ENCODE data around the gene CPS1.

The CPS1 gene

DNA sequence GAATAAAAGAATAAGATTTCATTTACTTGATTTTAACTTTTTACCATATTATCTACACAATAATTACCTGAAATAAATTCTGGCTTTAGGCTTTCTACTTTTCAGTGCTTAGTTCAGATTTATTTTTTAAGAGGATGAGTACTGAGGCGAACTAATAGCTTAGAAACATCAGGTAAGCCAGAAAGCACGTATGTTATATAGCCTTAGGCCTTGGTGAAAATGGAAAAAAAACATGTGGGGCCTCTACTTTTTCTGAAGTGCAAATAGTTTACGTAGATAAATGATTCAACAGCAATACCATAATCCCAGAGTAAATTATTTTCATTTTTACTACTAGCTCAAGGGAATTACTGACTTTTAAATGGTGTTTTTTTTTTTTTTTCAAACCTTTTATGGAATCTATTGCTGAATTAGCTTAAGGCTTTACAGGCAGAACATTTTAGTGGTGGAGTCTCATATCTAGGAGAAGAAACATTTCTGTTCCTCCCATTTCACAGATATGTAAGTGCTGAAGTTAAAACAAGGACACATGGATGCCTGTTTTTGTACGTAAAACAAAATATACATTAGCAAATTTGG lies 6.2 kb downstream of the CPS1 start:
- no peak overlapping the region for H3K4me3 ChIP-seq (ENCODE audit: control insufficient read depth, low read depth, low read length)
- DNase-seq (ENCODE audit: low read depth) = no peak
- TF ChIP-seq, protein P1, sequence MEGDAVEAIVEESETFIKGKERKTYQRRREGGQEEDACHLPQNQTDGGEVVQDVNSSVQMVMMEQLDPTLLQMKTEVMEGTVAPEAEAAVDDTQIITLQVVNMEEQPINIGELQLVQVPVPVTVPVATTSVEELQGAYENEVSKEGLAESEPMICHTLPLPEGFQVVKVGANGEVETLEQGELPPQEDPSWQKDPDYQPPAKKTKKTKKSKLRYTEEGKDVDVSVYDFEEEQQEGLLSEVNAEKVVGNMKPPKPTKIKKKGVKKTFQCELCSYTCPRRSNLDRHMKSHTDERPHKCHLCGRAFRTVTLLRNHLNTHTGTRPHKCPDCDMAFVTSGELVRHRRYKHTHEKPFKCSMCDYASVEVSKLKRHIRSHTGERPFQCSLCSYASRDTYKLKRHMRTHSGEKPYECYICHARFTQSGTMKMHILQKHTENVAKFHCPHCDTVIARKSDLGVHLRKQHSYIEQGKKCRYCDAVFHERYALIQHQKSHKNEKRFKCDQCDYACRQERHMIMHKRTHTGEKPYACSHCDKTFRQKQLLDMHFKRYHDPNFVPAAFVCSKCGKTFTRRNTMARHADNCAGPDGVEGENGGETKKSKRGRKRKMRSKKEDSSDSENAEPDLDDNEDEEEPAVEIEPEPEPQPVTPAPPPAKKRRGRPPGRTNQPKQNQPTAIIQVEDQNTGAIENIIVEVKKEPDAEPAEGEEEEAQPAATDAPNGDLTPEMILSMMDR (conservative IDR thresholded peaks at IDR 0.05; ENCODE audit: control insufficient read depth, insufficient read depth, low read depth, low read length) = no peak

DNA sequence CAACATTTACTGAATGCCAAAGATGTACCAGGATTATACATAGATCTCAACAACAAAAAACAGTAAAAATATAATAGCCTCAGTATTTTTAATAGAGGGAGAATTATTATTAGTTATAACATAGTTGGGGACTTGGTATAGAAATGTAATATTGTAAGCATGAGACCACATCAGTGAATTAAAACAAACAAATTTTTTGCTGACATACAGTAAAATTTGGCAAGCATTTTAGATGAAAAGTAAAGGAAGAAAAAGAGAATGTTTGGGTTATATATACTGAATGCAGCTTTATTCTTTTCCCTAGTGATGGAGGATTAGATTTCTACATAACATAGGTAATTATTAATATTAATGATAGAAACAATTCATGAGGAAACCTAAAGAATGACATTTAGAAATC lies 10.9 kb downstream of the CPS1 start:
- TF ChIP-seq, protein P1 (conservative IDR thresholded peaks at IDR 0.05; ENCODE audit: control insufficient read depth, insufficient read depth, low read depth, low read length) = no peak
- no peak for DNase-seq (ENCODE audit: low read depth)
- H3K4me3 ChIP-seq (ENCODE audit: control insufficient read depth, low read depth, low read length) = no peak overlapping the region

DNA sequence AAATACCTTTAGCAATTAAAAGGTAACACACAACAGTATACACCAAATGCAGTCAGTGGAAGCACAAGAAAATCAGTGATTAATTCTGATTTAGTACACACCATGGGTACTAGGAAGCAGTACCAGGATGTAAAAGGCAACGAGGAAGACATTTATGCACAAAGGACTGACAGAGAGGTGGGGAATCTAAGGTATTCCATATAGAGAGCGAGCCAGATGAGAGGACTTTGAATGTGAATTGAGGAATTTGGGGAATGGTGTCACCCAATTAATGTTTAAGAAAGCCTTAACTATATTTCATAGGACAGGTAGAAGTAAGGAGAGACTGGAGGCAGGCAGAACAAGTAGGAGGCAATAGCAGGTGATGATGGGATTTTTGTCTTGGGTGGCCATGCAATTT lies 11.7 kb downstream of the CPS1 start:
- no peak for DNase-seq (ENCODE audit: low read depth)
- H3K4me3 ChIP-seq (ENCODE audit: control insufficient read depth, low read depth, low read length) = no peak overlapping the region
- TF ChIP-seq, protein P1 (conservative IDR thresholded peaks at IDR 0.05; ENCODE audit: control insufficient read depth, insufficient read depth, low read depth, low read length) = no peak

DNA sequence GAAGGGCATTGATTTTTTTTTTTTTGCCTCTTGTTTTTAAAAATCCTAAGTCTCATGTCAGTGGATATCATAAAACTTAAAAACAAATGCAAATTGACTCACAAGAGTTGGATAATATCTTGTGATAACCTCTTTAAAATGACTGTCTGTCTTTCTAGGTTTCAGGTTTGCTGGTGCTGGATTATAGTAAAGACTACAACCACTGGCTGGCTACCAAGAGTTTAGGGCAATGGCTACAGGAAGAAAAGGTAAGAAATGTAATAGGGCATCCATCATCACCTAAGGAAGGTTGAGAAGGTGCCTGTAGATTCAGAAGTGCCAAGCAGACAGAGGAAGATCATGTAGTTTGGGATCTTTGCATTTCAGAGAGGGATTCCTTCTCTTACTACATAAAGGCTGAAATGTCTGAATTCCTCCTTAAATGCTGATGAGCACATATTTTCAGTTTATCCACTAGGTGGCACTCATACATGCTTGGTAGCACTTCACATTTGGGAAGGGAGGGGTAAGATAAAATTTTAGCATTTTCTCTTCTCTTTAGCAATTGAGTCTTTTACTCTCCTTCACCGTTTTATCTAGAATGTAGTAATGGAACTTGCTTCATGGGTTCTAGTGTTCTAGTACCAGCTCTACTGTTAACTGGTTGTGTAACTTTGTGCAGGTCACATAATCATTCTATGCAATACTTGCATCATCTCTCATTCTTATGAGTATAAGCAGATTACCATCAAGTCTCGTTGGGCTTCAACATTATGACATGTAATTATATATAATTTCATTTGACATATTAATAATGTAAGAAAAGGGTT lies 21.1 kb downstream of the CPS1 start:
- TF ChIP-seq, protein P1 (conservative IDR thresholded peaks at IDR 0.05; ENCODE audit: control insufficient read depth, insufficient read depth, low read depth, low read length) = peak; percentile 80
- H3K4me3 ChIP-seq (ENCODE audit: control insufficient read depth, low read depth, low read length) = no peak overlapping the region
- peak; percentile 63 for DNase-seq (ENCODE audit: low read depth)

DNA sequence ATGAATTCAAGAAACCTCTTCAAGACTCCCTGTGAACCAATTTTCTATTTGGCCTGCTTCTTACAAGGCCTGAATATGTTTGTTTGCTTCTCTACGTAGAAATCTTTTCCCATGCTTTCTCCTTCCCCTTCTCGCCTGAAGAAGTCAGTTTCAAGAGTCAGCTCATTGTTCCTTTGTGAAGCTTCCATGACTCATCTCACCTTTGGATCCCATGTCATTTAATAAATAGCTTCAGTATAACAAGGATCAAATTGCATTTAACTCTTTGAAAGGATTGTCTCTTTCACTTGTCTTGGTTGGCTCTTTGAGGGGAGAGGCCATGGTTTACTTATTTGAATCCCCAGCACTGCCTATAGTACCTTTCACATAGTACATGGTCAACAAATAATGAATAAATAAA lies 28.4 kb downstream of the CPS1 start:
- no peak overlapping the region for H3K4me3 ChIP-seq (ENCODE audit: control insufficient read depth, low read depth, low read length)
- peak; percentile 31 for DNase-seq (ENCODE audit: low read depth)
- TF ChIP-seq, protein P1 (conservative IDR thresholded peaks at IDR 0.05; ENCODE audit: control insufficient read depth, insufficient read depth, low read depth, low read length) = no peak

DNA sequence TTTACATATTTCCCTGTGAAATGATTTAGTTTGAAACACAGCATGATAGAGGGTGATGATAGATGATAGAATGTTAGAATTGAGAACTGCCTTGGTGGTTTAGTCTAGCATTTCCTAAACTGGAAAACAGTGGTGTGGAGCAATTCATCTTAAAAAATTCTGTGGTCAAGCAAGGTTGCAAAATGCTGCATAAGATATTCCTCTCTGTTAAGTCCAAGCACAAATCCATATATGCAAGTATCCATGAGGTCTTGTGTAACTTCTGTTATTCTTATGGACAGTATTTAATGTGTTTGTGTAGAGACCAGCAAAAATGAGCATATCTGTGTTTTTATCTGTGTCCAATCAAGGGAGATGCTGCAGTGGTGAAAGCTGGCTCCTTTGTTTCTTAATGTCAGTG lies 30.0 kb downstream of the CPS1 start:
- H3K4me3 ChIP-seq (ENCODE audit: control insufficient read depth, low read depth, low read length) = no peak overlapping the region
- TF ChIP-seq, protein P1 (conservative IDR thresholded peaks at IDR 0.05; ENCODE audit: control insufficient read depth, insufficient read depth, low read depth, low read length) = no peak
- DNase-seq (ENCODE audit: low read depth) = peak; percentile 10
